WTC11 (cell line): Measurements from ENCODE around the gene SEMA4D. TPM values are rescaled to one million over a fixed set of nuclear protein-coding genes. Genes with fewer than 3 reads are reported as not detected.

Experiments used
- ATAC-seq: fragments of 200-7000 bp; cut with Tn5 transposase; 2 replicates; pipeline ENCODE4 v1.10.0; 2021; ENCODE audit warnings: mild to moderate bottlenecking, moderate library complexity
- CTCF ChIA-PET: fragments of 300-600 bp; sonication (Branson Sonifier 250); formaldehyde crosslinking; loops from one replicate; lab custom pipeline; 2021; ENCODE audit warnings: antibody characterized with exemption; lab: Charles Lee
- POLR2A ChIA-PET: fragments of 350-600 bp; sonication (Branson Sonifier 250); formaldehyde crosslinking; loops from one replicate; lab custom pipeline; 2021; ENCODE audit warnings: antibody characterized with exemption; lab: Charles Lee
- DNase-seq: peaks from one replicate; pipeline ENCODE4 v3.0.0; 2021; ENCODE audit warnings: low spot score
- H3K27ac Mint-ChIP-seq: 2 replicates; pipeline ENCODE4 v1.8.0; 2021; ENCODE audit warnings: mixed read lengths
- H3K27me3 Mint-ChIP-seq: 2 replicates; pipeline ENCODE4 v1.8.0; 2021; ENCODE audit warnings: low read depth, mild to moderate bottlenecking, moderate library complexity, mixed read lengths
- H3K36me3 Mint-ChIP-seq: 2 replicates; pipeline ENCODE4 v1.8.0; 2021; ENCODE audit warnings: mixed read lengths
- H3K4me1 Mint-ChIP-seq: 2 replicates; pipeline ENCODE4 v1.8.0; 2022; ENCODE audit warnings: mixed read lengths
- H3K4me3 Mint-ChIP-seq: 2 replicates; pipeline ENCODE4 v1.8.0; 2021; ENCODE audit warnings: mild to moderate bottlenecking, moderate library complexity, mixed read lengths
- H3K9me3 Mint-ChIP-seq: 2 replicates; pipeline ENCODE4 v1.8.0; 2021; ENCODE audit warnings: mixed read lengths
- ATF1 ChIP-seq: sonication (generic); formaldehyde crosslinking; IDR thresholded peaks from 2 replicates; pipeline ENCODE4 v1.8.1; 2023; ENCODE audit warnings: mild to moderate bottlenecking, moderate library complexity, missing genetic modification reagents
- CBFB ChIP-seq: sonication (generic); formaldehyde crosslinking; IDR thresholded peaks from 2 replicates; pipeline ENCODE4 v1.8.1; 2022; ENCODE audit warnings: mild to moderate bottlenecking, low read depth, missing genetic modification reagents
- ETV6 ChIP-seq: sonication (generic); formaldehyde crosslinking; IDR thresholded peaks from 2 replicates; pipeline ENCODE4 v1.8.1; 2022; ENCODE audit warnings: mild to moderate bottlenecking, missing genetic modification reagents
- FOXP1 ChIP-seq: sonication (generic); formaldehyde crosslinking; IDR thresholded peaks from 2 replicates; pipeline ENCODE4 v1.8.0; 2022; ENCODE audit warnings: missing genetic modification reagents, mild to moderate bottlenecking, moderate library complexity, borderline replicate concordance
- HMGA2 ChIP-seq: fragments of 250-450 bp; sonication (Bioruptor Pico); IDR thresholded peaks from 2 replicates; pipeline ENCODE4 v1.4.0; 2021; ENCODE audit warnings: mild to moderate bottlenecking, moderate library complexity
- JUN ChIP-seq: sonication (generic); formaldehyde crosslinking; IDR thresholded peaks from 2 replicates; pipeline ENCODE4 v1.8.0; 2023; ENCODE audit warnings: mild to moderate bottlenecking, missing genetic modification reagents
- NR1H2 ChIP-seq: sonication (generic); formaldehyde crosslinking; IDR thresholded peaks from 2 replicates; pipeline ENCODE4 v1.9.0; 2021; ENCODE audit warnings: mild to moderate bottlenecking, moderate library complexity, missing genetic modification reagents
- PREB ChIP-seq: sonication (generic); formaldehyde crosslinking; IDR thresholded peaks from 2 replicates; pipeline ENCODE4 v1.8.1; 2022; ENCODE audit warnings: mild to moderate bottlenecking, missing genetic modification reagents, moderate library complexity, borderline replicate concordance
- PRRX2 ChIP-seq: fragments of 250-450 bp; sonication (Bioruptor Pico); IDR thresholded peaks from 2 replicates; pipeline ENCODE4 v1.8.0; 2021; ENCODE audit warnings: mild to moderate bottlenecking
- ZNF232 ChIP-seq: sonication (generic); formaldehyde crosslinking; IDR thresholded peaks from 2 replicates; pipeline ENCODE4 v1.8.0; 2022; ENCODE audit warnings: mild to moderate bottlenecking, missing genetic modification reagents
- ZNF396 ChIP-seq: fragments of 250-450 bp; sonication (Bioruptor Pico); IDR thresholded peaks from 2 replicates; pipeline ENCODE4 v1.8.0; 2021; ENCODE audit warnings: mild to moderate bottlenecking, moderate library complexity, borderline replicate concordance
- ZNF532 ChIP-seq: fragments of 250-450 bp; sonication (Bioruptor Pico); IDR thresholded peaks from 2 replicates; pipeline ENCODE4 v1.9.0; 2021; ENCODE audit warnings: mild to moderate bottlenecking, borderline replicate concordance
- total RNA-seq: library from RNA; stranded (reverse); gene quantifications from 3 replicates; pipeline ENCODE4 v1.2.3, GENCODE V29; 2021
- TF ChIP-seq, protein P1 (sequence below): sonication (generic); formaldehyde crosslinking; IDR thresholded peaks from 2 replicates; pipeline ENCODE4 v1.8.1; 2023; ENCODE audit warnings: mild to moderate bottlenecking, moderate library complexity, missing genetic modification reagents
- TF ChIP-seq, protein P2 (sequence below): fragments of 200-600 bp; IDR thresholded peaks from 2 replicates; pipeline ENCODE4 v1.8.0; 2022; ENCODE audit warnings: antibody characterized with exemption
- TF ChIP-seq, protein P3 (sequence below): sonication (generic); formaldehyde crosslinking; conservative IDR thresholded peaks from 2 replicates; pipeline ENCODE4 v1.8.1; 2022; ENCODE audit warnings: mild to moderate bottlenecking, missing genetic modification reagents
- TF ChIP-seq, protein P4 (sequence below): sonication (generic); formaldehyde crosslinking; IDR thresholded peaks from 2 replicates; pipeline ENCODE4 v1.8.1; 2022; ENCODE audit warnings: mild to moderate bottlenecking, moderate library complexity, missing genetic modification reagents
- TF ChIP-seq, protein P5 (sequence below): sonication (generic); formaldehyde crosslinking; IDR thresholded peaks from 2 replicates; pipeline ENCODE4 v1.8.1; 2023; ENCODE audit warnings: mild to moderate bottlenecking, missing genetic modification reagents
- TF ChIP-seq, protein P6 (sequence below): sonication (generic); formaldehyde crosslinking; IDR thresholded peaks from 2 replicates; pipeline ENCODE4 v1.8.0; 2022; ENCODE audit warnings: missing genetic modification reagents

The SEMA4D gene
- total RNA-seq, 1 experiment from 2014 or later, result 67.8 TPM

DNA sequence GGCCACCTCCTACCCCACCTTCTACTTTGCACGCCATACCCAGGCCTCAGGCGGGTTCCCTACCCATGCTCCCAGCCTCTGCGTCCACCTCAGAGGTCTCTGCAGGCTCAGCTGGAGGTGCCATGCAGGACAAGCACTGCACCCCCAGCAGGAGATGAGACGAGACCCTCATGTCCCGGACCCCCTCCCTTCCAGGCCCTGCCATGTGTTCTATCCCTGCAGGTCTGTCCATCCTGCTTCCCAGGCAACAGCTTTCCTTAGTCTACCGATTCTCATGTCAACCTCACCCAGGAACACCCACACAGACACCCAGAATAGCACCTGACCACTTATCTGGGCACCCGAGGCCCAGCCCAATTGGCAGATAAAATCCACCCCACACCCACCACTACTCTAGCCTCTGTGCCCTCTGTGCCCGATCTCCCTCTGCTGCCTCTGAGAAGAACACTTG lies 52.1 kb downstream of the SEMA4D start (continued):
- TF ChIP-seq, protein P1, sequence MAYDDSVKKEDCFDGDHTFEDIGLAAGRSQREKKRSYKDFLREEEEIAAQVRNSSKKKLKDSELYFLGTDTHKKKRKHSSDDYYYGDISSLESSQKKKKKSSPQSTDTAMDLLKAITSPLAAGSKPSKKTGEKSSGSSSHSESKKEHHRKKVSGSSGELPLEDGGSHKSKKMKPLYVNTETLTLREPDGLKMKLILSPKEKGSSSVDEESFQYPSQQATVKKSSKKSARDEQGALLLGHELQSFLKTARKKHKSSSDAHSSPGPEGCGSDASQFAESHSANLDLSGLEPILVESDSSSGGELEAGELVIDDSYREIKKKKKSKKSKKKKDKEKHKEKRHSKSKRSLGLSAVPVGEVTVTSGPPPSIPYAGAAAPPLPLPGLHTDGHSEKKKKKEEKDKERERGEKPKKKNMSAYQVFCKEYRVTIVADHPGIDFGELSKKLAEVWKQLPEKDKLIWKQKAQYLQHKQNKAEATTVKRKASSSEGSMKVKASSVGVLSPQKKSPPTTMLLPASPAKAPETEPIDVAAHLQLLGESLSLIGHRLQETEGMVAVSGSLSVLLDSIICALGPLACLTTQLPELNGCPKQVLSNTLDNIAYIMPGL (CRISPR knock-in tag), result no peak
- TF ChIP-seq, protein P2, sequence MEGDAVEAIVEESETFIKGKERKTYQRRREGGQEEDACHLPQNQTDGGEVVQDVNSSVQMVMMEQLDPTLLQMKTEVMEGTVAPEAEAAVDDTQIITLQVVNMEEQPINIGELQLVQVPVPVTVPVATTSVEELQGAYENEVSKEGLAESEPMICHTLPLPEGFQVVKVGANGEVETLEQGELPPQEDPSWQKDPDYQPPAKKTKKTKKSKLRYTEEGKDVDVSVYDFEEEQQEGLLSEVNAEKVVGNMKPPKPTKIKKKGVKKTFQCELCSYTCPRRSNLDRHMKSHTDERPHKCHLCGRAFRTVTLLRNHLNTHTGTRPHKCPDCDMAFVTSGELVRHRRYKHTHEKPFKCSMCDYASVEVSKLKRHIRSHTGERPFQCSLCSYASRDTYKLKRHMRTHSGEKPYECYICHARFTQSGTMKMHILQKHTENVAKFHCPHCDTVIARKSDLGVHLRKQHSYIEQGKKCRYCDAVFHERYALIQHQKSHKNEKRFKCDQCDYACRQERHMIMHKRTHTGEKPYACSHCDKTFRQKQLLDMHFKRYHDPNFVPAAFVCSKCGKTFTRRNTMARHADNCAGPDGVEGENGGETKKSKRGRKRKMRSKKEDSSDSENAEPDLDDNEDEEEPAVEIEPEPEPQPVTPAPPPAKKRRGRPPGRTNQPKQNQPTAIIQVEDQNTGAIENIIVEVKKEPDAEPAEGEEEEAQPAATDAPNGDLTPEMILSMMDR, result no peak
- TF ChIP-seq, protein P3, sequence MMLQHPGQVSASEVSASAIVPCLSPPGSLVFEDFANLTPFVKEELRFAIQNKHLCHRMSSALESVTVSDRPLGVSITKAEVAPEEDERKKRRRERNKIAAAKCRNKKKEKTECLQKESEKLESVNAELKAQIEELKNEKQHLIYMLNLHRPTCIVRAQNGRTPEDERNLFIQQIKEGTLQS (CRISPR knock-in tag), result no peak
- TF ChIP-seq CBFB (CRISPR knock-in tag) (no peak), FOXP1 (CRISPR knock-in tag) (no peak), PRRX2 (CRISPR knock-in tag) (no peak), ZNF396 (no peak), ETV6 (CRISPR knock-in tag) (no peak), HMGA2 (CRISPR knock-in tag) (no peak), ZNF232 (CRISPR knock-in tag) (no peak), ATF1 (no peak), PREB (CRISPR knock-in tag) (no peak)
- TF ChIP-seq, protein P4, sequence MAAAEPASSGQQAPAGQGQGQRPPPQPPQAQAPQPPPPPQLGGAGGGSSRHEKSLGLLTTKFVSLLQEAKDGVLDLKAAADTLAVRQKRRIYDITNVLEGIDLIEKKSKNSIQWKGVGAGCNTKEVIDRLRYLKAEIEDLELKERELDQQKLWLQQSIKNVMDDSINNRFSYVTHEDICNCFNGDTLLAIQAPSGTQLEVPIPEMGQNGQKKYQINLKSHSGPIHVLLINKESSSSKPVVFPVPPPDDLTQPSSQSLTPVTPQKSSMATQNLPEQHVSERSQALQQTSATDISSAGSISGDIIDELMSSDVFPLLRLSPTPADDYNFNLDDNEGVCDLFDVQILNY (CRISPR knock-in tag), result no peak
- TF ChIP-seq, protein P5, sequence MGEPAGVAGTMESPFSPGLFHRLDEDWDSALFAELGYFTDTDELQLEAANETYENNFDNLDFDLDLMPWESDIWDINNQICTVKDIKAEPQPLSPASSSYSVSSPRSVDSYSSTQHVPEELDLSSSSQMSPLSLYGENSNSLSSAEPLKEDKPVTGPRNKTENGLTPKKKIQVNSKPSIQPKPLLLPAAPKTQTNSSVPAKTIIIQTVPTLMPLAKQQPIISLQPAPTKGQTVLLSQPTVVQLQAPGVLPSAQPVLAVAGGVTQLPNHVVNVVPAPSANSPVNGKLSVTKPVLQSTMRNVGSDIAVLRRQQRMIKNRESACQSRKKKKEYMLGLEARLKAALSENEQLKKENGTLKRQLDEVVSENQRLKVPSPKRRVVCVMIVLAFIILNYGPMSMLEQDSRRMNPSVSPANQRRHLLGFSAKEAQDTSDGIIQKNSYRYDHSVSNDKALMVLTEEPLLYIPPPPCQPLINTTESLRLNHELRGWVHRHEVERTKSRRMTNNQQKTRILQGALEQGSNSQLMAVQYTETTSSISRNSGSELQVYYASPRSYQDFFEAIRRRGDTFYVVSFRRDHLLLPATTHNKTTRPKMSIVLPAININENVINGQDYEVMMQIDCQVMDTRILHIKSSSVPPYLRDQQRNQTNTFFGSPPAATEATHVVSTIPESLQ (CRISPR knock-in tag), result no peak
- TF ChIP-seq, all 79 proteins: peak for 0

DNA sequence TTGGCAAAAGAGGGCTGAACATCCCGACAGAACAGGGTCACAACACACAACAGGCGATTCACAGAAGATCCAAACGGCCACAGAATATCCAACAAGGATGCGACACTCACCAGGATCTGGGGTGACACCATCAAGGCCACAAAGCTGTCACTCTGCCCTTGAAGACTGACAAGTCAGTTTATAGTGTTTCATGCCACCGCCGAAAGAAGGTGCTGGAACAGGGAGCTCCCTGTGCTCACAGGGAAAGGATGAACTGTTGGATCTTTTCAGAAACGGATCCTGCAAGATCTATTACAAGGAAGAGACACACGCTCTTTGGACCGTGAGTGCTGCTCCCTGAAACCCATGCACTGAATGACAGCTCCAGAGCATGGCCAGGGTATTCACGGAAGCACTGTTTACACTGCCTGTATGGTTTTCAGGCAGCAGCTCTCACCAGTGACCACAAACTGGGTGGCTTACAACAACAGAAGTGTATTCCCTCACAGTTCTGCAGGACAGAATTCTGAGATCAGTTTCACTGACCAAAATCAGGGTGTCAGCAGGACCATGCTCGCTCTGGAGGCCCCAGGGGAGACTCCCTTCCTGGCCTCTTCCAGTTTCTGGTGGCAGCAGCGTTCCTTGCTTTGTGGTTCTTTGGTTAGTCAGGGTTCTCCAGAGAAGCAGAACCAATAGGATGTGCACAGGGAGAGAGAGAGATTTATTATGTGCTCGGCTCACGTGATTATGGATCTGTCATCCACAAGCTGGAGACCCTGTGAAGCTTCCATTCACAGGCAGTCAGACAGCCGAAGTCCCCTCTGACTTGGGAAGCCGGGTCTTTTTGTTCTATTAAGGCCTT lies 52.8 kb downstream of the SEMA4D start:
- no peak for ATAC-seq
- POLR2A ChIA-PET, result no interaction called here
- peaks cover 3% of the 10 kb centered on the region; the same call in 1 of the 2 replicates for H3K36me3 Mint-ChIP-seq
- TF ChIP-seq NR1H2 (CRISPR knock-in tag) (no peak), JUN (CRISPR knock-in tag) (no peak), FOXP1 (CRISPR knock-in tag) (no peak), ZNF532 (CRISPR knock-in tag) (no peak), PRRX2 (CRISPR knock-in tag) (no peak), HMGA2 (CRISPR knock-in tag) (no peak)
- TF ChIP-seq, protein P6, sequence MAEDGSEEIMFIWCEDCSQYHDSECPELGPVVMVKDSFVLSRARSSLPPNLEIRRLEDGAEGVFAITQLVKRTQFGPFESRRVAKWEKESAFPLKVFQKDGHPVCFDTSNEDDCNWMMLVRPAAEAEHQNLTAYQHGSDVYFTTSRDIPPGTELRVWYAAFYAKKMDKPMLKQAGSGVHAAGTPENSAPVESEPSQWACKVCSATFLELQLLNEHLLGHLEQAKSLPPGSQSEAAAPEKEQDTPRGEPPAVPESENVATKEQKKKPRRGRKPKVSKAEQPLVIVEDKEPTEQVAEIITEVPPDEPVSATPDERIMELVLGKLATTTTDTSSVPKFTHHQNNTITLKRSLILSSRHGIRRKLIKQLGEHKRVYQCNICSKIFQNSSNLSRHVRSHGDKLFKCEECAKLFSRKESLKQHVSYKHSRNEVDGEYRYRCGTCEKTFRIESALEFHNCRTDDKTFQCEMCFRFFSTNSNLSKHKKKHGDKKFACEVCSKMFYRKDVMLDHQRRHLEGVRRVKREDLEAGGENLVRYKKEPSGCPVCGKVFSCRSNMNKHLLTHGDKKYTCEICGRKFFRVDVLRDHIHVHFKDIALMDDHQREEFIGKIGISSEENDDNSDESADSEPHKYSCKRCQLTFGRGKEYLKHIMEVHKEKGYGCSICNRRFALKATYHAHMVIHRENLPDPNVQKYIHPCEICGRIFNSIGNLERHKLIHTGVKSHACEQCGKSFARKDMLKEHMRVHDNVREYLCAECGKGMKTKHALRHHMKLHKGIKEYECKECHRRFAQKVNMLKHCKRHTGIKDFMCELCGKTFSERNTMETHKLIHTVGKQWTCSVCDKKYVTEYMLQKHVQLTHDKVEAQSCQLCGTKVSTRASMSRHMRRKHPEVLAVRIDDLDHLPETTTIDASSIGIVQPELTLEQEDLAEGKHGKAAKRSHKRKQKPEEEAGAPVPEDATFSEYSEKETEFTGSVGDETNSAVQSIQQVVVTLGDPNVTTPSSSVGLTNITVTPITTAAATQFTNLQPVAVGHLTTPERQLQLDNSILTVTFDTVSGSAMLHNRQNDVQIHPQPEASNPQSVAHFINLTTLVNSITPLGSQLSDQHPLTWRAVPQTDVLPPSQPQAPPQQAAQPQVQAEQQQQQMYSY (CRISPR knock-in tag), result no peak

More for the DNA sequence above, 52.8 kb downstream of the SEMA4D start:
- CTCF ChIA-PET, result interaction anchor here (1.1 to 1.4 kb wide), 2 partner anchors 16 to 148 kb away, joined by 3 to 8 read pairs; no protein-coding TSS in a partner anchor
- no peaks in the 10 kb centered on the region; the same call in 1 of the 2 replicates for H3K27me3 Mint-ChIP-seq
- no peak overlapping the region for H3K4me3 Mint-ChIP-seq
- peaks cover 50% of the 10 kb centered on the region for H3K4me1 Mint-ChIP-seq
- no peak for DNase-seq
- no peaks in the 10 kb centered on the region for H3K9me3 Mint-ChIP-seq
- peak overlapping the region; percentile 65 for H3K27ac Mint-ChIP-seq
